GM23248 (cell line): Measurements from ENCODE around the gene CLEC18A. TPM values are rescaled to one million over a fixed set of nuclear protein-coding genes. Genes with fewer than 3 reads are reported as not detected.

Experiments
- DNase-seq: peaks from one replicate; pipeline ENCODE4 v3.0.0-alpha.2; 2015
- H2AFZ ChIP-seq: fragments of 200-600 bp; sonication (generic); 2 replicates; pipeline ENCODE4 v1.6.1; 2016; ENCODE audit warnings: antibody characterized with exemption
- H3F3A ChIP-seq: fragments of 200-600 bp; sonication (generic); 2 replicates; pipeline ENCODE4 v1.6.1; 2016; ENCODE audit warnings: mild to moderate bottlenecking, antibody characterized with exemption, mixed run types; ENCODE audit not compliant: insufficient read depth
- H3K27ac ChIP-seq: fragments of 200-600 bp; sonication (generic); 2 replicates; pipeline ENCODE4 v1.5.1; 2016; ENCODE audit warnings: mild to moderate bottlenecking
- H3K27me3 ChIP-seq: fragments of 200-600 bp; sonication (generic); replicated peaks from 2 replicates; pipeline ENCODE4 v1.6.1; 2016; ENCODE audit warnings: mild to moderate bottlenecking; ENCODE audit not compliant: insufficient read depth
- H3K36me3 ChIP-seq: fragments of 200-600 bp; sonication (generic); 2 replicates; pipeline ENCODE4 v1.6.1; 2016; ENCODE audit warnings: low read depth, mild to moderate bottlenecking
- H3K4me1 ChIP-seq: fragments of 200-600 bp; sonication (generic); 2 replicates; pipeline ENCODE4 v1.6.1; 2016; ENCODE audit warnings: mild to moderate bottlenecking; ENCODE audit not compliant: insufficient read depth
- H3K4me2 ChIP-seq: fragments of 200-600 bp; sonication (generic); one replicate; pipeline ENCODE4 v1.6.1; 2016; ENCODE audit warnings: mild to moderate bottlenecking; ENCODE audit not compliant: unreplicated experiment
- H3K4me3 ChIP-seq: fragments of 200-600 bp; sonication (generic); 2 replicates; pipeline ENCODE4 v1.5.1; 2016; ENCODE audit warnings: mild to moderate bottlenecking
- H3K79me2 ChIP-seq: fragments of 200-600 bp; sonication (generic); 2 replicates; pipeline ENCODE4 v1.6.1; 2016; ENCODE audit warnings: mild to moderate bottlenecking; ENCODE audit not compliant: insufficient read depth
- H3K9ac ChIP-seq: fragments of 200-600 bp; sonication (generic); 2 replicates; pipeline ENCODE4 v1.6.1; 2016; ENCODE audit warnings: mild to moderate bottlenecking
- H3K9me2 ChIP-seq: fragments of 200-600 bp; sonication (generic); 2 replicates; pipeline ENCODE4 v1.6.1; 2016; ENCODE audit warnings: mixed run types, mild to moderate bottlenecking, moderate library complexity; ENCODE audit not compliant: insufficient read depth
- H3K9me3 ChIP-seq: fragments of 200-600 bp; sonication (generic); one replicate; pipeline ENCODE4 v1.6.1; 2017; ENCODE audit warnings: low read depth
- H4K20me1 ChIP-seq: fragments of 200-600 bp; sonication (generic); 2 replicates; pipeline ENCODE4 v1.6.0; 2016; ENCODE audit not compliant: insufficient read depth
- EZH2 ChIP-seq: fragments of 200-600 bp; sonication (generic); IDR thresholded peaks from 2 replicates; pipeline ENCODE4 v1.6.1; 2018; ENCODE audit warnings: antibody characterized with exemption, mild to moderate bottlenecking; ENCODE audit not compliant: insufficient read depth, poor library complexity, severe bottlenecking
- EZH2phosphoT487 ChIP-seq: fragments of 200-600 bp; sonication (generic); IDR thresholded peaks from 2 replicates; pipeline ENCODE4 v1.6.1; 2018; ENCODE audit warnings: antibody characterized with exemption, moderate library complexity, mild to moderate bottlenecking, low read depth; ENCODE audit not compliant: insufficient read depth
- WGBS, 2 experiments: methylation state at CpG; one replicate each; pipeline ENCODE4 v1.1.6; 2015 to 2017; ENCODE audit warnings: low lambda C conversion rate in 2 of 2, low coverage in 1 of 2; ENCODE audit errors: missing lambda C conversion rate in 2 of 2; 5-methylcytosine and 5-hydroxymethylcytosine counted together
- in situ Hi-C: fragments of 300-500 bp; cut with MboI; formaldehyde crosslinking; loops from 2 replicates; pipeline ENCODE4 v1.15.0; 2020
- polyA plus RNA-seq: library from polyadenylated mRNA; unstranded; fragments of >200 nt; fragmentation: Nextera tagmentation; extraction: Ambion mirVana; gene quantifications from 2 replicates; pipeline ENCODE4 v1.2.1, GENCODE V29; 2016
- total RNA-seq: library from RNA; depleted of rRNA; stranded (reverse); fragments of >200 nt; shearing (Covaris generic); gene quantifications from 2 replicates; pipeline ENCODE4 v1.2.3, GENCODE V29; 2014

Gene CLEC18A
- total and polyA plus RNA-seq, 2 experiments from 2014 or later, result 0.10 to 0.43 TPM

DNA sequence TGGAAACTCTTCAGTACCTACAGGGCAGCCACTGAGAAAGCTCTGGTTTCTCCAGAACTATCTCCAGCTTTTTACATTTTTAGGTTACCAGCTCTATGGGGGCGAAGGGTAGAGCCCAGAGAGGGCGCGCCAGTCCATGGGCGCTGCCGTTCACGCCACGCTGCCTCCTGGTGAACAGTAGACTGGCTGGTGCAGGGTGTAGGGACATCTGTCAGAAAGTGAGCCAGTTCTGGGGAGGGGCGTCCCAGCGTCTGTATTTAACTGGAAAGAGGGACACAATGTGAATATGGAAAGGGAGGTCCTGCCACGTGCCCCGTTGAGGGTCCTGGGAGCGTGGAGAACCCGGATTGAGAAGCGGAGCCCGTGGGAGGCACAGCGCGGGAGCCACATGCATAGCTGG is 16.4 kb upstream of the CLEC18A start:
- TF ChIP-seq EZH2, result no peak
- TF ChIP-seq EZH2phosphoT487, result no peak
- no peak overlapping the region for H3K27ac ChIP-seq
- DNase-seq, result no peak
- no peaks in the 10 kb centered on the region for H3K27me3 ChIP-seq
- peaks cover 10% of the 10 kb centered on the region; the same call in 1 of the 2 replicates for H3K36me3 ChIP-seq
- no peak overlapping the region for H2AFZ ChIP-seq
- no peaks in the 10 kb centered on the region for H4K20me1 ChIP-seq
- no peak overlapping the region for H3K4me3 ChIP-seq
- no peaks in the 10 kb centered on the region for H3K9me3 ChIP-seq
- in situ Hi-C loops, result no loop called here
- H3K9ac ChIP-seq, result no peak overlapping the region
- no peaks in the 10 kb centered on the region for H3K9me2 ChIP-seq
- H3K79me2 ChIP-seq, result no peaks in the 10 kb centered on the region
- H3K4me1 ChIP-seq, result no peaks in the 10 kb centered on the region
- H3F3A ChIP-seq, result no peaks in the 10 kb centered on the region
- 97% methylated on average over 17 of the region's 17 CpGs for WGBS, 2 experiments
- no peak overlapping the region for H3K4me2 ChIP-seq

DNA sequence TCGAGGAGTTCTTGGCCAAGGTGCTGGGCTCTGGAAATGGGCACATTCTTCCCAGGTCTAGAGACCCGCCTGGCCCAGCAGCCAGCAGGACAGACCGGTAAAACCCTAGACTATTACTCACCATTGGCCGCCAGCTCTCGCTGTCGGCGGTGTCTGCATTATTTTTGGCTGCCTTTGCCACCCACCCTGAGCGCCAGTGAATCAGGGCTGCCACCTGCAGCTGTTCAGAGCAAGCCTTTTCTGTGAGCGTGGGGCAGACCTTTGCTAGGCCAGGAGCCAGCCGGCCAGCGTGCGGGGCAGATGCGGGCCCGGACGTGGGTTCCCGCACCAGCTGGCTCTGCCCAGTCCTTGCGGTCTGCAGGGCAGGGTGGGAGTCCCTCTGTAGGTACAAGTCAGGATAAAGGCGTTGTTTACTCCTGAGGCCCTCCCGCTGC is 15.8 kb upstream of the CLEC18A start:
- Histone ChIP-seq H3K4me1 (no peaks in the 10 kb centered on the region), H3F3A (no peaks in the 10 kb centered on the region), H2AFZ (no peak overlapping the region), H3K27ac (no peak overlapping the region), H3K4me3 (no peak overlapping the region), H3K9ac (no peak overlapping the region), H3K9me2 (no peaks in the 10 kb centered on the region), H3K4me2 (no peak overlapping the region), H3K36me3 (peaks cover 10% of the 10 kb centered on the region; the same call in 1 of the 2 replicates), H3K79me2 (no peaks in the 10 kb centered on the region), H3K9me3 (no peaks in the 10 kb centered on the region), H3K27me3 (no peaks in the 10 kb centered on the region), H4K20me1 (no peaks in the 10 kb centered on the region)
- TF ChIP-seq EZH2phosphoT487, result no peak
- TF ChIP-seq EZH2, result no peak
- DNase-seq, result no peak
- WGBS, 2 experiments, result 98 to 99% methylated on average over 19 of the region's 19 CpGs
- in situ Hi-C loops, result no loop called here

DNA sequence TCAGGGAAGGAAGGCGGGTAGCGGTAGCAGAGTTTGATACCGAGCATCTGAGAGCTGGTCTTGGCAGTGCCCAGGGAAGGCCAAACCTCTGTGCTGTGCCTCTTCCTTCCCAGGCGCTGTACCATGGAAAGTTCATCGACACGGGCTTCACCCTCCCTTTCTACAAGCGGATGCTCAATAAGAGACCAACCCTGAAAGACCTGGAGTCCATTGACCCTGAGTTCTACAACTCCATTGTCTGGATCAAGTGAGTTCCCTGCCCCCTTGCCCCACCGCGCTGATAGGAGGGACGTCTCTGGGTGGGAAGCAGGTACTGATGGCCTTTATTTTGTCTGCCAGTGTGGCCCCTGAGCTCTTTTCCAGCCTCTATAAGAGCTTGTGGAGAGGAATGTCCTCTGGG is 15.4 kb upstream of the CLEC18A start:
- Histone ChIP-seq H3K9me2 (no peaks in the 10 kb centered on the region), H3K79me2 (no peaks in the 10 kb centered on the region), H4K20me1 (no peaks in the 10 kb centered on the region), H3K9me3 (no peaks in the 10 kb centered on the region), H2AFZ (no peak overlapping the region), H3K27me3 (no peaks in the 10 kb centered on the region), H3F3A (no peaks in the 10 kb centered on the region), H3K9ac (no peak overlapping the region), H3K4me2 (no peak overlapping the region), H3K4me1 (no peaks in the 10 kb centered on the region), H3K36me3 (peaks cover 10% of the 10 kb centered on the region; the same call in 1 of the 2 replicates), H3K27ac (no peak overlapping the region), H3K4me3 (no peak overlapping the region)
- no peak for TF ChIP-seq EZH2
- no peak for TF ChIP-seq EZH2phosphoT487
- 98 to 99% methylated on average over 10 of the region's 10 CpGs for WGBS, 2 experiments
- in situ Hi-C loops, result no loop called here
- no peak for DNase-seq

DNA sequence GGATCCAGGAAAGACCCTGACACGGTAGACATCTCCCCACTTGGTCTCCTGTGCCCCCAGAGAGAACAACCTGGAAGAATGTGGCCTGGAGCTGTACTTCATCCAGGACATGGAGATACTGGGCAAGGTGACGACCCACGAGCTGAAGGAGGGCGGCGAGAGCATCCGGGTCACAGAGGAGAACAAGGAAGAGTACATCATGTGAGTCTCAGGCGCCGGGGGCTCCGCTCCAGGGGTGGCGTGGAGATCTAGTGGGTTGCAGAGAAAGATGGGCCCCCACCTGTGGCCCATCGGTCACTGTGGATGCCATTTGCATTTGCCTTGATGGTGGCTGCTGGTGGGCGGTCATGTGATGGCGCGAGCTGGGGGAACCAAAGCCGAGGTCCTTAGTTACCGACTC is 14.9 kb upstream of the CLEC18A start:
- 95 to 97% methylated on average over 16 of the region's 16 CpGs for WGBS, 2 experiments
- Histone ChIP-seq H3K9ac (no peak overlapping the region), H2AFZ (no peak overlapping the region), H3K79me2 (no peaks in the 10 kb centered on the region), H3K4me1 (no peaks in the 10 kb centered on the region), H3K27me3 (no peaks in the 10 kb centered on the region), H3K27ac (no peak overlapping the region), H3K9me2 (no peaks in the 10 kb centered on the region), H3F3A (no peaks in the 10 kb centered on the region), H4K20me1 (no peaks in the 10 kb centered on the region), H3K4me2 (no peak overlapping the region), H3K9me3 (no peaks in the 10 kb centered on the region), H3K36me3 (peaks cover 10% of the 10 kb centered on the region; the same call in 1 of the 2 replicates), H3K4me3 (no peak overlapping the region)
- DNase-seq, result no peak
- in situ Hi-C loops, result no loop called here
- TF ChIP-seq EZH2phosphoT487 (no peak), EZH2 (no peak)

DNA sequence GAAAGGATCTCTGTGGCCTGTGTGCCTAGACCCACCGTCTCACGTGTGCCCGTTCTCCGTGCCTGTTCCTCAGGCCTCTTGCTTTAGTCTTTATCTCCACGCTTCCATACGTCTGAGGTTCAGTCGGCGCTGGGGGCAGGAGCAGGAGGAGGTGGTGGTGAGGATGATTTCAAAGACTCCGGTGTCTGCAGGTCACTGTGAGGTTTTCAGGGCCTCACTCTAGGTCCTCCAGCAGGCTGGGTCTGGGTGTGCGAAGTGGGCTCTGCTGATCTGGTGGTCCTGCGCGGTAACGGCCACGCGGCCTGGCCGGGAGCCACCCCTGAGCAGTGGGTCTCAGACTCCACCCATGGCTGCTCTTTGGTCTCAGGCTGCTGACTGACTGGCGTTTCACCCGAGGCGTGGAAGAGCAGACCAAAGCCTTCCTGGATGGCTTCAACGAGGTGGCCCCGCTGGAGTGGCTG is 14.4 kb upstream of the CLEC18A start:
- H3K9ac ChIP-seq, result no peak overlapping the region
- H3K4me2 ChIP-seq, result no peak overlapping the region
- no peaks in the 10 kb centered on the region for H3K79me2 ChIP-seq
- no peak overlapping the region for H3K27ac ChIP-seq
- no peaks in the 10 kb centered on the region for H3K27me3 ChIP-seq
- H3K9me2 ChIP-seq, result no peaks in the 10 kb centered on the region
- no peak for DNase-seq
- 93 to 95% methylated on average over 21 of the region's 21 CpGs for WGBS, 2 experiments
- H3K36me3 ChIP-seq, result peaks cover 10% of the 10 kb centered on the region; the same call in 1 of the 2 replicates
- no peak overlapping the region for H3K4me3 ChIP-seq
- H3K4me1 ChIP-seq, result no peaks in the 10 kb centered on the region
- in situ Hi-C loops, result no loop called here
- H3F3A ChIP-seq, result no peaks in the 10 kb centered on the region
- TF ChIP-seq EZH2 (no peak), EZH2phosphoT487 (no peak)
- H3K9me3 ChIP-seq, result no peaks in the 10 kb centered on the region
- H4K20me1 ChIP-seq, result no peaks in the 10 kb centered on the region
- H2AFZ ChIP-seq, result no peak overlapping the region
